ENCODE data around the gene ACER3.
"Not testable (repeated sequence)": the region's sequence is repeated elsewhere in the genome, so short reads cannot be mapped to it uniquely, and the experiment has no call there.

ACER3 gene

GRCh38 chr11:77042111-77042726 is 181.5 kb downstream of the ACER3 start:
- no peak for DNase-seq

- DNase-seq: no peak
Measured at GRCh38 chr11:77044356-77044755, 183.6 kb downstream of the ACER3 start.

- no peak for DNase-seq
Measured at GRCh38 chr11:77044886-77045285, 184.2 kb downstream of the ACER3 start.

GRCh38 chr11:77046060-77046501 is 185.4 kb downstream of the ACER3 start:
- DNase-seq: peak; percentile 70

- peak; percentile 83 for DNase-seq
Measured at GRCh38 chr11:77047007-77047927, 186.5 kb downstream of the ACER3 start.

GRCh38 chr11:77047928-77048446 is 187.3 kb downstream of the ACER3 start:
- not testable (repeated sequence) for DNase-seq

GRCh38 chr11:77049026-77049425 is 188.3 kb downstream of the ACER3 start:
- no peak for DNase-seq

GRCh38 chr11:77051511-77051910 is 190.8 kb downstream of the ACER3 start:
- DNase-seq: no peak

GRCh38 chr11:77052518-77052917 is 191.8 kb downstream of the ACER3 start:
- no peak for DNase-seq

GRCh38 chr11:77053217-77054015 is 192.7 kb downstream of the ACER3 start:
- no peak for DNase-seq

GRCh38 chr11:77054084-77054483 is 193.4 kb downstream of the ACER3 start:
- no peak for DNase-seq

GRCh38 chr11:77055101-77055561 is 194.4 kb downstream of the ACER3 start:
- DNase-seq: no peak

- DNase-seq: no peak
Measured at GRCh38 chr11:77055913-77056312, 195.2 kb downstream of the ACER3 start.

- DNase-seq: no peak
Measured at GRCh38 chr11:77056814-77057402, 196.2 kb downstream of the ACER3 start.

GRCh38 chr11:77057938-77058474 is 197.3 kb downstream of the ACER3 start:
- no peak for DNase-seq

- DNase-seq: no peak
Measured at GRCh38 chr11:77058900-77059299, 198.2 kb downstream of the ACER3 start.

GRCh38 chr11:77059806-77060205 is 199.1 kb downstream of the ACER3 start:
- DNase-seq: no peak

GRCh38 chr11:77060234-77060633 is 199.5 kb downstream of the ACER3 start:
- DNase-seq: no peak

GRCh38 chr11:77061258-77061657 is 200.5 kb downstream of the ACER3 start:
- DNase-seq: not testable (repeated sequence)

GRCh38 chr11:77062924-77063323 is 202.2 kb downstream of the ACER3 start:
- DNase-seq: no peak

- no peak for DNase-seq
Measured at GRCh38 chr11:77063407-77063806, 202.7 kb downstream of the ACER3 start.

GRCh38 chr11:77063861-77064260 is 203.1 kb downstream of the ACER3 start:
- DNase-seq: no peak
